Measurements from ENCODE around the gene PICALM.

DNA sequence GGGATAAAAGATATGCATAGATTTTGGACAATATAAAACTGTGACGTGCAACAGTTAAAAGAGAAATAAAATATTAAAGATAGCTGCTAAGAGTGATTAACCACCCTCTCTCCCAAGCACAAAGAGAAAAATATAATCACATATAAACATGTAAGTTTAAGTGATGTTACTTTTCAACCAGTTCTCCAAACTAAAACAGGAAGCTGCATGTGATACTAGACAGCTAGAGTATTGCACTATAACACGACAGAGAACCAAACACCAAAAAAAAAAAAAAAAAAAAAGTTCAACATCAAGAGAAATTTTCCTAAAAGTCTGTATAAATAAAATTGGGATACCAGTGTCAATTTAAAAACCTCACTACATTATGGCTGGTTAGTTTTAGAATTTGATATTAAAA, 79.1 kb downstream of the PICALM start:
- TF ChIP-seq TAF1 (IDR thresholded peaks at IDR 0.05; ENCODE audit: low read depth) (no peak), EGR1 (IDR thresholded peaks at IDR 0.05) (no peak)
- TF ChIP-seq, protein P1, sequence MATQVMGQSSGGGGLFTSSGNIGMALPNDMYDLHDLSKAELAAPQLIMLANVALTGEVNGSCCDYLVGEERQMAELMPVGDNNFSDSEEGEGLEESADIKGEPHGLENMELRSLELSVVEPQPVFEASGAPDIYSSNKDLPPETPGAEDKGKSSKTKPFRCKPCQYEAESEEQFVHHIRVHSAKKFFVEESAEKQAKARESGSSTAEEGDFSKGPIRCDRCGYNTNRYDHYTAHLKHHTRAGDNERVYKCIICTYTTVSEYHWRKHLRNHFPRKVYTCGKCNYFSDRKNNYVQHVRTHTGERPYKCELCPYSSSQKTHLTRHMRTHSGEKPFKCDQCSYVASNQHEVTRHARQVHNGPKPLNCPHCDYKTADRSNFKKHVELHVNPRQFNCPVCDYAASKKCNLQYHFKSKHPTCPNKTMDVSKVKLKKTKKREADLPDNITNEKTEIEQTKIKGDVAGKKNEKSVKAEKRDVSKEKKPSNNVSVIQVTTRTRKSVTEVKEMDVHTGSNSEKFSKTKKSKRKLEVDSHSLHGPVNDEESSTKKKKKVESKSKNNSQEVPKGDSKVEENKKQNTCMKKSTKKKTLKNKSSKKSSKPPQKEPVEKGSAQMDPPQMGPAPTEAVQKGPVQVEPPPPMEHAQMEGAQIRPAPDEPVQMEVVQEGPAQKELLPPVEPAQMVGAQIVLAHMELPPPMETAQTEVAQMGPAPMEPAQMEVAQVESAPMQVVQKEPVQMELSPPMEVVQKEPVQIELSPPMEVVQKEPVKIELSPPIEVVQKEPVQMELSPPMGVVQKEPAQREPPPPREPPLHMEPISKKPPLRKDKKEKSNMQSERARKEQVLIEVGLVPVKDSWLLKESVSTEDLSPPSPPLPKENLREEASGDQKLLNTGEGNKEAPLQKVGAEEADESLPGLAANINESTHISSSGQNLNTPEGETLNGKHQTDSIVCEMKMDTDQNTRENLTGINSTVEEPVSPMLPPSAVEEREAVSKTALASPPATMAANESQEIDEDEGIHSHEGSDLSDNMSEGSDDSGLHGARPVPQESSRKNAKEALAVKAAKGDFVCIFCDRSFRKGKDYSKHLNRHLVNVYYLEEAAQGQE (IDR thresholded peaks at IDR 0.05; ENCODE audit: low read depth) = no peak
